ENCODE data around the gene ESRRA.

The ESRRA gene

DNA sequence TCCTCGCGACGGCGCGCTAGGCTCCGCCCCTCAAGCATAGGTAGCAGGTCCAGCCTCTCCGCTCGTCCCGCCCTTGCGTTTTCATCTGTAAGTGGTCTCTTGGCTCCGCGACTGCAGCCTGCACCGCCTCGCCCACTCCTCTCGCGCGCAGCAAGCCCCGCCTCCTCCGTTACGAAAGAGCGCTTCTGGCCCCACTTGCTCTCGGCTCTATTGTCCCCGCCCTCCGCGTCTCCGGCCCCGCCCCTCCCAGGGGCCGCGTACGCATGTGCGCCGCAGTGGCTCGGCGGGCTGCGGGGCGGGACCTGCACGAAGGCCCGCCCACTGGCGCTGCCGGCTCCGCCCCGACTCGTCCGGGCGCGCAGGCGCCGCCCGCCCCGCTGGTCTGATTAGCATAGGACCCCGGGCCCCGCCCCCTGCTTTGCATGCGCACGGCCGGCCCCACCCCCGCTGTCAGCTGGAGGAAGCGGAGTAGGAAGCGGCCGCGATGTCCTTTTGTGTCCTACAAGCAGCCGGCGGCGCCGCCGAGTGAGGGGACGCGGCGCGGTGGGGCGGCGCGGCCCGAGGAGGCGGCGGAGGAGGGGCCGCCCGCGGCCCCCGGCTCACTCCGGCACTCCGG is at the start of gene ESRRA:
ESRRA (plus strand) TSS at position 450 of the 616 bp plus-strand sequence. CDS start 1,656 bp downstream, outside the sequence.
- ChIA-PET CTCF (interaction anchor here (0.7 to 5.8 kb wide), 31 partner anchors 8 to 383 kb away, joined by 3 to 219 read pairs (median 8); partner anchors contain the start of genes BAD, CCDC88B, FERMT3 and GPR137), POLR2A (interaction anchor here (0.6 to 2.0 kb wide), 4 partner anchors 13 to 120 kb away, joined by 3 to 18 read pairs (median 7); partner anchors contain the start of genes PRDX5, STIP1 and TRMT112)
- peak; percentile 99 for DNase-seq (ENCODE audit: extremely low spot score)
- TF ChIP-seq CTCF (IDR thresholded peaks at IDR 0.05; ENCODE audit: control extremely low read depth, extremely low read depth, low read depth, missing control alignments): no peak

GRCh38 chr11:64256300-64256699 is 49.0 kb upstream of the ESRRA start:
- ChIA-PET POLR2A (interaction anchor here (0.6 kb wide), 1 partner anchor 11 kb away, joined by 5 read pairs; no protein-coding TSS in a partner anchor), CTCF (interaction anchor here (3.2 kb wide), 1 partner anchor 45 kb away, joined by 11 read pairs; no protein-coding TSS in a partner anchor)
- no peak for DNase-seq (ENCODE audit: extremely low spot score)
- no peak for TF ChIP-seq CTCF (IDR thresholded peaks at IDR 0.05; ENCODE audit: control extremely low read depth, extremely low read depth, low read depth, missing control alignments)

DNA sequence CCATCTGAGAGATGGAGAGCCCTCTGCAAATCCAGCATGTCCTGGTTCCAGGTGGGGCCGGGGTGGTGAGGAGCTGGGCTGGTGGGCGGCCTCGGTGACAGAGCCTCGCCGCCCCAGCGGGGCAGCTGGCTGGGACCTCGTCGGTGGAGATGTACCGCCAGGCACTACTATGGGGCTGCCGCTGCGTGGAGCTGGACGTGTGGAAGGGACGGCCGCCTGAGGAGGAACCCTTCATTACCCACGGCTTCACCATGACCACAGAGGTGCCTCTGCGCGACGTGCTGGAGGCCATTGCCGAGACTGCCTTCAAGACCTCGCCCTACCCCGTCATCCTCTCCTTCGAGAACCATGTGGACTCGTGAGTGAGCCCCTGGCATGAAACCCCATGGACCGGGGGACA is 47.0 kb upstream of the ESRRA start:
- ChIA-PET POLR2A (no interaction called here), CTCF (interaction anchor here (0.9 to 14.6 kb wide), 4 partner anchors 8 to 52 kb away, joined by 3 to 134 read pairs (median 8); partner anchors contain the start of genes FERMT3 and PLCB3)
- no peak for DNase-seq (ENCODE audit: extremely low spot score)
- no peak for TF ChIP-seq CTCF (IDR thresholded peaks at IDR 0.05; ENCODE audit: control extremely low read depth, extremely low read depth, low read depth, missing control alignments)

DNA sequence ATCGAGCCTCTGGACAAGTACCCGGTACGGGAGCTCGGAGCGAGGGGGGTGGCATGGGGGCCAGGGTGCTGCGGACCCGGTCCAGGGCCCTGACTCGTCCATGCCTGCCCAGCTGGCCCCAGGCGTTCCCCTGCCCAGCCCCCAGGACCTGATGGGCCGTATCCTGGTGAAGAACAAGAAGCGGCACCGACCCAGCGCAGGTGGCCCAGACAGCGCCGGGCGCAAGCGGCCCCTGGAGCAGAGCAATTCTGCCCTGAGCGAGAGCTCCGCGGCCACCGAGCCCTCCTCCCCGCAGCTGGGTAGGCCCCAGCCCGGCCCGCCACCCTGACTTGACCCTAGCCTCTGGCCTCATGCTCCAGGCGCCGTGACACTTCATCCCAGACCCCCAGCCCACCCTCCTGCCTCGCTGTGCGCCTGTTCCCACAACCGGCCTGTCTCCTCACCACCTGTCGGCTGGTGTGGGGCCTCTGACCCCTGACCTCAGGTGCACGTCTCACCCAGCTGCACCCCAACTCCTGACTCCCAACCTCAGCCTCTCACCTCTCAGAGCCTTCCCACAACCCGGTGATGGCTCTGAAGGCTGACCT is 46.3 kb upstream of the ESRRA start:
- CTCF ChIA-PET: interaction anchor here (0.9 to 14.6 kb wide), 4 partner anchors 8 to 53 kb away, joined by 3 to 134 read pairs (median 8); partner anchors contain the start of genes FERMT3 and PLCB3
- DNase-seq (ENCODE audit: extremely low spot score): no peak
- POLR2A ChIA-PET: interaction anchor here (0.5 kb wide), 1 partner anchor 10 kb away, joined by 4 read pairs; no protein-coding TSS in a partner anchor
- no peak for TF ChIP-seq CTCF (IDR thresholded peaks at IDR 0.05; ENCODE audit: control extremely low read depth, extremely low read depth, low read depth, missing control alignments)

DNA sequence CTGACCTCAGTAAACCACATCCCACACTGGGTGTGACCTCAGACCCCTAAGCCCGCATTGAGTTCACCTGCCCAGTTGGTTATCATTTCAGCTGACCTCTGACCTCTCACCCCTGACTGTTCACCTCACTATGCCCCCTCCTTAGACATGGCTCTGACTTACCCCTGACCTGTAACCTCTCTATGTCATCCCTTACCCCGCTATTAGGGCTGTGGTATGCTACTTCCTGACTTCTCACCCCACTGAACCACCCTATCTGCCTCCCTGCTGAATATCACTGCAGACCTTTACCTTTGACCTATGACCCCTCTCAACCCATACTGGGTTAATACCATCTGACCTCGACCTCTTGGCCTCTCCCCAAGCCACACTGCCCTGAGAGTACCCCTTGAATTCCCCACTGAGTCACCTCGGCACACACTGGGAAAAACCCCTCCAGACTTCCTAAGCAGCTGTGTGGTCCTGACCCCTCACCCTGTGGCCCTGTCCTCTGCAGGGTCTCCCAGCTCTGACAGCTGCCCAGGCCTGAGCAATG is 45.7 kb upstream of the ESRRA start:
- ChIA-PET POLR2A (interaction anchor here (0.5 kb wide), 1 partner anchor 9 kb away, joined by 4 read pairs; no protein-coding TSS in a partner anchor), CTCF (interaction anchor here (0.9 to 14.6 kb wide), 3 partner anchors 9 to 45 kb away, joined by 3 to 134 read pairs (median 9); partner anchors contain the start of gene PLCB3)
- TF ChIP-seq CTCF (IDR thresholded peaks at IDR 0.05; ENCODE audit: control extremely low read depth, extremely low read depth, low read depth, missing control alignments): no peak
- DNase-seq (ENCODE audit: extremely low spot score): peak; percentile 48

DNA sequence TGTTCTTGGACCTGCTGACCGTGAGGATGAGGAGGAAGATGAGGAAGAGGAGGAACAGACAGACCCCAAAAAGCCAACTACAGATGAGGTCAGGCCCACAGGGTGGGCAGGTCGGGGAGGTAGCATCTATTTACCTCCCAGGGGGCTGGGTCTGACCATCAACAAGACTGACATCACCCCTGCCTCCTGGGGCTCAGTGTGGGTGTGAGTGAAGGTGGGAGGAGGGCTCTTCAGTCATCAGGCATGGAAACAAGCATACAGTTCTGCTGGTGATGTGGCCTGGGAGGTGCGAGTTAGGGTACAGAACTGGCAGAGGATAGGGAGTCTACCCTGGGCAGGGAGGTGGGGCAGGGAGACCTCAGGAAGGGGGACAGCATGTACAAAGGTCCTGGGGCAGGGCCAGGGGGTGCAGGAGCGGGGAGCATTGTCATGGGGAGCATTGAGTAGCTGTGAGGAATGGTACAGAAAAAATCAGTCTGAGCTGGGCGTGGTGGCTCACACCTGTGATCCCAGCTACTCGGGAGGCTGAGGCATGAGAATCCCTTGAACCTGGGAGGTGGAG is 45.1 kb upstream of the ESRRA start:
- ChIA-PET POLR2A (no interaction called here), CTCF (interaction anchor here (1.8 to 14.6 kb wide), 2 partner anchors 10 to 12 kb away, joined by 5 to 134 read pairs; partner anchors contain the start of gene PLCB3)
- TF ChIP-seq CTCF (IDR thresholded peaks at IDR 0.05; ENCODE audit: control extremely low read depth, extremely low read depth, low read depth, missing control alignments): no peak
- peak; percentile 57 for DNase-seq (ENCODE audit: extremely low spot score)
